ENCODE results near the gene DOCK10. TPM values are rescaled to one million over a fixed set of nuclear protein-coding genes. Genes with fewer than 3 reads are reported as not detected.
A peak's percentile ranks its signal among the peaks of the same experiment; 100 is the strongest.

Gene DOCK10
- total and polyA plus RNA-seq, 9 of the 15 experiments (the other 6 are each of a cell fraction or from before 2014, with no cell fraction given), result 0.01 to 0.87 (median 0.18) TPM

GRCh38 chr2:225002039-225002655, 40.1 kb downstream of the DOCK10 start:
- in situ Hi-C loops (cut with MboI), result no loop called here
- Histone ChIP-seq H3K36me3 (ENCODE audit: control insufficient read depth, insufficient read depth, low read length) (no peaks in the 10 kb centered on the region), H3K9me1 (ENCODE audit: control insufficient read depth, insufficient read depth, low read length) (no peaks in the 10 kb centered on the region), H3K79me2 (ENCODE audit: control insufficient read depth, insufficient read depth, low read length) (no peaks in the 10 kb centered on the region), H3K9ac (ENCODE audit: insufficient read depth in 1 of 2, low read depth in 2 of 2, low read length in 2 of 2) (no peak overlapping the region), H3K27me3 (ENCODE audit: control insufficient read depth in 2 of 2, insufficient read depth in 2 of 2, low read length in 2 of 2) (no peaks in the 10 kb centered on the region), H3K4me1 (replicated peaks in 1 of 2; ENCODE audit: control insufficient read depth in 2 of 2, insufficient read depth in 2 of 2, low read length in 2 of 2) (no peaks in the 10 kb centered on the region), H2AFZ (ENCODE audit: low read depth, low read length) (no peak overlapping the region), H3K4me2 (ENCODE audit: insufficient read depth, low read length) (no peak overlapping the region), H3K4me3 (no peak overlapping the region), H3K27ac (ENCODE audit: extremely low read depth, low read depth, low read length) (no peak overlapping the region), H4K20me1 (replicated peaks; ENCODE audit: control insufficient read depth, insufficient read depth, low read length) (no peaks in the 10 kb centered on the region), H3K9me3 (replicated peaks; ENCODE audit: control insufficient read depth, insufficient read depth, low read depth, low read length) (no peaks in the 10 kb centered on the region)
- BruUV-seq (replicated peaks), result no TSS peak
- WGBS (ENCODE audit: insufficient coverage, low coverage, missing lambda C conversion rate), result 1% methylated on average over 6 of the region's 6 CpGs
- TF ChIP-seq NEUROD1 (IDR thresholded peaks at IDR 0.05; ENCODE audit: borderline replicate concordance, low read depth, low read length, partially characterized antibody), result no peak
- no peak for TF ChIP-seq TRIM24 (IDR thresholded peaks at IDR 0.05)
- TF ChIP-seq PYGO2 (tag; IDR thresholded peaks at IDR 0.05), result no peak
- no peak for TF ChIP-seq ZZZ3 (IDR thresholded peaks at IDR 0.05)
- no peak for TF ChIP-seq BRCA1 (IDR thresholded peaks at IDR 0.05)
- TF ChIP-seq BRCA1 (CRISPR knock-in tag; IDR thresholded peaks at IDR 0.05), result no peak
- peak in 2 of 3 experiments; percentile 37 to 50; a peak in 3 of 6 replicates for TF ChIP-seq CTCF (IDR thresholded peaks at IDR 0.05 in 2 of 3, conservative IDR thresholded peaks at IDR 0.05 in 1 of 3; ENCODE audit: insufficient read depth in 2 of 3, low read depth in 1 of 3, low read length in 3 of 3)
- TF ChIP-seq FIP1L1 (IDR thresholded peaks at IDR 0.05; ENCODE audit: low read depth, low read length, poor library complexity, severe bottlenecking), result no peak
- TF ChIP-seq PREB (CRISPR knock-in tag; IDR thresholded peaks at IDR 0.05), result no peak
- 0 out of 4 replicates have a peak, but pooled peaks of 1 of the 2 experiments have one; percentile 17 for TF ChIP-seq FOXK2 (conservative IDR thresholded peaks at IDR 0.05 in 1 of 2, IDR thresholded peaks at IDR 0.05 in 1 of 2; ENCODE audit: low read depth in 2 of 2)
- peak; percentile 41 to 69; a peak in 3 of 4 replicates for TF ChIP-seq RAD21 (CRISPR knock-in tag; conservative IDR thresholded peaks at IDR 0.05 in 1 of 2, IDR thresholded peaks at IDR 0.05 in 1 of 2)
- DNase-seq (ENCODE audit: extremely low read depth in 1 of 4, low spot score in 3 of 4) (peak; percentile 5 to 40 (median 20)), FAIRE-seq (no peak), ATAC-seq (no peak)
- POLR2A ChIA-PET, result no interaction called here
- CTCF ChIA-PET (ENCODE audit: low intra/inter-chr PET ratio), result interaction anchor here (0.6 kb wide), 1 partner anchor 421 kb away, joined by 3 read pairs; no protein-coding TSS in a partner anchor
- intact Hi-C loops (cut with micrococcal nuclease), result loop anchor here (10.0 kb wide), 2 partner anchors 647 to 1027 kb away; no protein-coding TSS in a partner anchor

All from K562 (cell line).